ENCODE measurements around the gene TMEM238. TPM values are rescaled to one million over a fixed set of nuclear protein-coding genes. Genes with fewer than 3 reads are reported as not detected.
A peak's percentile ranks its signal among the peaks of the same experiment; 100 is the strongest.
"Not testable (repeated sequence)": the region's sequence is repeated elsewhere in the genome, so short reads cannot be mapped to it uniquely, and the experiment has no call there.

TMEM238 gene
- polyA plus RNA-seq (ENCODE audit: insufficient read length in 12 of 12): under 1 TPM in 3 of 12 donors, not detected in 9; 0.22 to 0.55 (median 0.35) TPM
- long read RNA-seq, donor 1, transcript TMEM238-201 (2 exons, 1,000 nt): major isoform, 121 of 121 reads
- long read RNA-seq, donor 1, partial matches to known transcripts: 0 of 121 reads
- long read RNA-seq, donor 1, other reads (novel, unspliced or antisense): 0 of 121 reads
- long read RNA-seq, donor 2, partial matches to known transcripts: 0 of 1 reads
- long read RNA-seq, donor 2, other reads (novel, unspliced or antisense): 0 of 1 reads
- long read RNA-seq, donor 3, partial matches to known transcripts: 0 of 1 reads
- long read RNA-seq, donor 3, other reads (novel, unspliced or antisense): 0 of 1 reads
- long read RNA-seq, donor 4, partial matches to known transcripts: 877 of 1,443 reads
- long read RNA-seq, donor 4, other reads (novel, unspliced or antisense): 565 of 1,443 reads
- long read RNA-seq, donor 5, partial matches to known transcripts: 2,447 of 4,203 reads
- long read RNA-seq, donor 5, other reads (novel, unspliced or antisense): 1,754 of 4,203 reads
- long read RNA-seq, donor 6, partial matches to known transcripts: 1,357 of 1,864 reads
- long read RNA-seq, donor 6, other reads (novel, unspliced or antisense): 507 of 1,864 reads
- long read RNA-seq, donor 7, partial matches to known transcripts: 0 of 2 reads
- long read RNA-seq, donor 7, other reads (novel, unspliced or antisense): 0 of 2 reads
- long read RNA-seq, donor 8, partial matches to known transcripts: 0 of 1 reads
- long read RNA-seq, donor 8, other reads (novel, unspliced or antisense): 0 of 1 reads
- long read RNA-seq, donor 9, partial matches to known transcripts: 0 of 3 reads
- long read RNA-seq, donor 9, other reads (novel, unspliced or antisense): 0 of 3 reads
- long read RNA-seq, donor 10, partial matches to known transcripts: 1,193 of 2,368 reads
- long read RNA-seq, donor 10, other reads (novel, unspliced or antisense): 1,175 of 2,368 reads
- long read RNA-seq, donor 11, partial matches to known transcripts: 0 of 2 reads
- long read RNA-seq, donor 11, other reads (novel, unspliced or antisense): 0 of 2 reads

GRCh38 chr19:55384131-55384919 is at the start of gene TMEM238:
TMEM238 (minus strand) TSS chr19:55384292; CDS start chr19:55384259, 33 bp downstream.
- DNase-seq: no peak

GRCh38 chr19:55433292-55433691 is 49.2 kb upstream of the TMEM238 start:
- DNase-seq: no peak

GRCh38 chr19:55432241-55432959 is 48.3 kb upstream of the TMEM238 start:
- no peak for DNase-seq

GRCh38 chr19:55431183-55431582 is 47.1 kb upstream of the TMEM238 start:
- DNase-seq: no peak

GRCh38 chr19:55426042-55426441 is 42.0 kb upstream of the TMEM238 start:
- DNase-seq: no peak

- no peak for DNase-seq
These were observed 40.4 kb upstream of the TMEM238 start for GRCh38 chr19:55424518-55424917.

- DNase-seq: no peak
These were observed 39.3 kb upstream of the TMEM238 start for GRCh38 chr19:55423225-55424005.

GRCh38 chr19:55421281-55421680 is 37.2 kb upstream of the TMEM238 start:
- DNase-seq: not testable (repeated sequence)

- no peak for DNase-seq
These were observed 35.6 kb upstream of the TMEM238 start for GRCh38 chr19:55419624-55420236.

GRCh38 chr19:55419103-55419502 is 35.0 kb upstream of the TMEM238 start:
- no peak for DNase-seq

GRCh38 chr19:55418185-55418584 is 34.1 kb upstream of the TMEM238 start:
- peak; percentile 75 for DNase-seq

GRCh38 chr19:55410168-55410567 is 26.1 kb upstream of the TMEM238 start:
- DNase-seq: no peak

- DNase-seq: not testable (repeated sequence)
These were observed 25.1 kb upstream of the TMEM238 start for GRCh38 chr19:55409179-55409578.

- DNase-seq: no peak
These were observed 24.4 kb upstream of the TMEM238 start for GRCh38 chr19:55408533-55408872.

GRCh38 chr19:55407800-55408532 is 23.9 kb upstream of the TMEM238 start:
- peak; percentile 99 for DNase-seq

GRCh38 chr19:55407550-55407799 is 23.4 kb upstream of the TMEM238 start, which contains the start of gene UBE2S:
UBE2S (minus strand) TSS chr19:55407788; CDS start chr19:55407589, 199 bp downstream.
- not testable (repeated sequence) for DNase-seq

GRCh38 chr19:55406826-55407549 is 22.9 kb upstream of the TMEM238 start:
- DNase-seq: peak; percentile 22

All from muscle of arm (tissue), 14 donors.